ENCODE results near the gene COG2. TPM values are rescaled to one million over a fixed set of nuclear protein-coding genes. Genes with fewer than 3 reads are reported as not detected.

COG2 gene
- polyA plus RNA-seq, 1 donor (not counting 4 experiments of a cell fraction or from before 2014, with no cell fraction given) = 18.6 TPM

- dilution Hi-C loops (cut with MboI; ENCODE audit: extremely low pct_ligation_motif_present, low sequenced_read_pairs) = no loop called here
- no peaks in the 10 kb centered on the region for H3K9me1 ChIP-seq (ENCODE audit: control insufficient read depth, extremely low read depth, insufficient read depth, low read length)
- H3K36me3 ChIP-seq (ENCODE audit: control insufficient read depth in 2 of 2, extremely low read depth in 1 of 2, insufficient read depth in 2 of 2, low read length in 2 of 2) = peaks cover 27% of the 10 kb centered on the region in 2 experiments
- H3K27me3 ChIP-seq (ENCODE audit: control insufficient read depth, extremely low read depth, insufficient read depth, low read length) = no peaks in the 10 kb centered on the region
- no peaks in the 10 kb centered on the region for H3K79me2 ChIP-seq (ENCODE audit: control insufficient read depth, insufficient read depth, low read length)
- no peak overlapping the region for H3K4me2 ChIP-seq (ENCODE audit: control insufficient read depth, extremely low read depth, insufficient read depth, low read depth, low read length)
- no peak overlapping the region for H3K4me3 ChIP-seq (ENCODE audit: control insufficient read depth in 2 of 3, extremely low read depth in 1 of 3, insufficient read depth in 2 of 3, low read depth in 1 of 3, low read length in 3 of 3)
- DNase-seq (ENCODE audit: low read depth, low spot score) = no peak
- peaks cover 11% of the 10 kb centered on the region for H3K4me1 ChIP-seq (ENCODE audit: control insufficient read depth, extremely low read depth, insufficient read depth, low read length)
- no peak overlapping the region for H2AFZ ChIP-seq (ENCODE audit: control insufficient read depth, low read length)
- H3K9ac ChIP-seq (ENCODE audit: control insufficient read depth, extremely low read depth, insufficient read depth, low read length) = no peak overlapping the region
- no peak for TF ChIP-seq EZH2 (IDR thresholded peaks at IDR 0.05; ENCODE audit: low read length)
- no peak for TF ChIP-seq CTCF (optimal IDR thresholded peaks at IDR 0.05 in 1 of 3, IDR thresholded peaks at IDR 0.05 in 1 of 3, conservative IDR thresholded peaks at IDR 0.05 in 1 of 3; ENCODE audit: extremely low read depth in 1 of 3, insufficient read depth in 2 of 3, low read length in 3 of 3)
- no peaks in the 10 kb centered on the region for H3K9me3 ChIP-seq (ENCODE audit: control insufficient read depth, low read depth, low read length)
- no peaks in the 10 kb centered on the region for H4K20me1 ChIP-seq (ENCODE audit: control insufficient read depth, extremely low read depth, insufficient read depth, low read length)
- no peak for FAIRE-seq
- H3K27ac ChIP-seq (ENCODE audit: control insufficient read depth, insufficient read depth, low read length) = no peak overlapping the region
Measured at GRCh38 chr1:230686747-230687146, 44.5 kb downstream of the COG2 start.

GRCh38 chr1:230690101-230690500 is 47.8 kb downstream of the COG2 start:
- Histone ChIP-seq H3K9me1 (ENCODE audit: control insufficient read depth, extremely low read depth, insufficient read depth, low read length) (no peaks in the 10 kb centered on the region), H3K4me3 (ENCODE audit: control insufficient read depth in 2 of 3, extremely low read depth in 1 of 3, insufficient read depth in 2 of 3, low read depth in 1 of 3, low read length in 3 of 3) (no peak overlapping the region), H3K9ac (ENCODE audit: control insufficient read depth, extremely low read depth, insufficient read depth, low read length) (no peak overlapping the region), H3K27ac (ENCODE audit: control insufficient read depth, insufficient read depth, low read length) (no peak overlapping the region), H3K4me2 (ENCODE audit: control insufficient read depth, extremely low read depth, insufficient read depth, low read depth, low read length) (no peak overlapping the region), H3K79me2 (ENCODE audit: control insufficient read depth, insufficient read depth, low read length) (no peaks in the 10 kb centered on the region), H2AFZ (ENCODE audit: control insufficient read depth, low read length) (no peak overlapping the region), H3K27me3 (ENCODE audit: control insufficient read depth, extremely low read depth, insufficient read depth, low read length) (no peaks in the 10 kb centered on the region), H4K20me1 (ENCODE audit: control insufficient read depth, extremely low read depth, insufficient read depth, low read length) (no peaks in the 10 kb centered on the region), H3K36me3 (ENCODE audit: control insufficient read depth in 2 of 2, extremely low read depth in 1 of 2, insufficient read depth in 2 of 2, low read length in 2 of 2) (peaks cover 26 to 30% of the 10 kb centered on the region in 2 experiments), H3K9me3 (ENCODE audit: control insufficient read depth, low read depth, low read length) (no peaks in the 10 kb centered on the region), H3K4me1 (ENCODE audit: control insufficient read depth, extremely low read depth, insufficient read depth, low read length) (no peaks in the 10 kb centered on the region)
- dilution Hi-C loops (cut with MboI; ENCODE audit: extremely low pct_ligation_motif_present, low sequenced_read_pairs) = no loop called here
- TF ChIP-seq EZH2 (IDR thresholded peaks at IDR 0.05; ENCODE audit: low read length) (no peak), CTCF (optimal IDR thresholded peaks at IDR 0.05 in 1 of 3, IDR thresholded peaks at IDR 0.05 in 1 of 3, conservative IDR thresholded peaks at IDR 0.05 in 1 of 3; ENCODE audit: extremely low read depth in 1 of 3, insufficient read depth in 2 of 3, low read length in 3 of 3) (no peak)
- FAIRE-seq (no peak), DNase-seq (ENCODE audit: low read depth, low spot score) (no peak)

Measured in keratinocyte (primary cell).